NCI-H146 treated with DMSO at 0.1 percent for 48 hours (cell line): ENCODE measurements around the gene KRTAP9-7.
"Not testable (repeated sequence)": the region's sequence is repeated elsewhere in the genome, so short reads cannot be mapped to it uniquely, and the experiment has no call there.

Experiments used
- DNase-seq: peaks from one replicate; lab custom pipeline; 2025; ENCODE audit not compliant: unreplicated experiment; lab: John Stamatoyannopoulos, UW

Gene KRTAP9-7

GRCh38 chr17:41271323-41271722 is 4.2 kb upstream of the KRTAP9-7 start:
- not testable (repeated sequence) for DNase-seq

DNA sequence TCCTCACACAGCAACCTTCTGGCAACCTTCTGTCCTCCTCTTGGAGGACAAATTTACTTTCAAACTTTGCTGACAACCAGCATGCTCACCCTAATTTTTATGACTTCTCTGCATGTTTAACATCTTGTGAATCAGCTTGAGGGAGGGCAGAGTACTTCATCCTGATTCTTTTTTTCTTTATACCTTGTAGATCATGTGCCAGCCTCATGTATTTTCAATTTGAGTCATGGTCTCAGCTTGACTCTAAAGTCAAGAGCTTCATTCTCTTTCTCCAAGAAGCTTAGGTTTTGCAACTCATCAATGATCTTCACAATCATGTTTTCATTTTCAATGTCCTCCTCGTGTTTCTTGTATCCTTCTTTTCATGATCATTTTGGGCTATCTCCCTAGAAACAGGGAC is 3.6 kb upstream of the KRTAP9-7 start:
- no peak for DNase-seq

DNA sequence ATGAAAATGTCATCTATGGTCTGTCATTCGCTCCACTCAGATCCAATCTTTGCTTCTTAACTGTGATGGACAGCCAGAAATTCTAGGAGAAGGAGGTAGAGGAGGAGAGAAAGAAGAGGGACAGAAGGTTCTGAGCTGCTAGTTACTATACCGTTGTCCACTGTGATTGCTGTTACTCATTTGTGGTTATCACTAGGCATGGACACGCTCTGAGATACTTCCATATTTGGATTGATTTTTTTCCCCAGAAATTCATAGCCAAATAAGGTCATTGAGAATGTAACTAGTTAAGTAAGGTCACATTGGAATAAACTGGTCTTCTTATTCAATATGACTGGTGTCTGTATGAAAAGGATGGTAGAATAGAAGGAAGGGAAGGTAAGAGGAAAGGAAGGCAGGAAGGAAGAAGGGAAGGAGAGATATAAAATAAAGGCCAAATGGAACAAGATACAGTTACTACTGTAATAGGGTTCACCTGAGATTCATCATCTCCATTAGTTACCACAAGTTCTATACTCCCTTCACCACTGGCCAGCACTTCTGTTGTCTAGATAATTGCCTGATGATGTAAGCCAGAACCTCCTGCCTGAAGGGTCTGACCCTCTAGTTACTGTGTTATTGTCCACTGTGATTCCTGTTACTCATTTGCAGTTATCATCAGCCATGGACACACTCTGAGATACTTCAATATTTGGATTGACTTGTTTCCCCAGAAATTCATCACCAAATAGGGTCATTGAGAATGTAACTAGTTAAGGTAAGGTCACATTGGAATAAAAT is 2.9 kb downstream of the KRTAP9-7 start:
- no peak for DNase-seq

- DNase-seq: no peak
Measured at GRCh38 chr17:41284043-41284442, 8.5 kb downstream of the KRTAP9-7 start.

- no peak for DNase-seq
Measured at GRCh38 chr17:41284546-41284945, 9.0 kb downstream of the KRTAP9-7 start.

- no peak for DNase-seq
Measured at GRCh38 chr17:41287050-41287449, 11.6 kb downstream of the KRTAP9-7 start.

- DNase-seq: no peak
Measured at GRCh38 chr17:41294016-41294415, 18.5 kb downstream of the KRTAP9-7 start.

GRCh38 chr17:41296846-41297245 is 21.3 kb downstream of the KRTAP9-7 start:
- DNase-seq: no peak

GRCh38 chr17:41298458-41299135 is 23.1 kb downstream of the KRTAP9-7 start:
- no peak for DNase-seq

DNA sequence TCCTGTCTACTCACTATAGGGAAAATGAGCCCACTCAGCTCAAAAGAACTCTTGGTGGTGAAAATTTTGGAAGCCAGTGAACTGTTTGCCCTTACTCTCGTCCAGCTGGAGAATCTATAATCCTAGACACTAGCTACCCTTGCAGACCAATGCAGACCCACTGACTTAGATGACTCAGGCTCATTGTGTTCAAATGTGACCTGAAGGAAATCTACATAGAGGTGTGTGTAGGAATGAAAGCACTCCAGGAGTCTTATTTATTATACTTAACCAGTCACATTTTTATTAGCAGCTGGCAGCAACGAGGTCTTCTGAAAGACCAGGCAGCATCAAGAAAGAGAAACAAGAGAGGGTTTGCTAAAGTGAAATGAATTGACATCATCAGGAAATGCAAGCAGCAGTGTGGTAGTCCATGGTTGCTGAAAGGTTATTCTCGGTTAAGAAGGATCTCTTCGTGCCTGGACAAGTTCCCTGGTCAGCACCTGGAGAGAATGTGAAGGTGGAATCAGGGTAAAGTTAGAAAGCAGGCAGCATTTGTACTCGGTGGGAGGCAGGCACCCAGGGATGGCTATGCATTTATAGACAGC is 25.8 kb downstream of the KRTAP9-7 start:
- DNase-seq: no peak

DNA sequence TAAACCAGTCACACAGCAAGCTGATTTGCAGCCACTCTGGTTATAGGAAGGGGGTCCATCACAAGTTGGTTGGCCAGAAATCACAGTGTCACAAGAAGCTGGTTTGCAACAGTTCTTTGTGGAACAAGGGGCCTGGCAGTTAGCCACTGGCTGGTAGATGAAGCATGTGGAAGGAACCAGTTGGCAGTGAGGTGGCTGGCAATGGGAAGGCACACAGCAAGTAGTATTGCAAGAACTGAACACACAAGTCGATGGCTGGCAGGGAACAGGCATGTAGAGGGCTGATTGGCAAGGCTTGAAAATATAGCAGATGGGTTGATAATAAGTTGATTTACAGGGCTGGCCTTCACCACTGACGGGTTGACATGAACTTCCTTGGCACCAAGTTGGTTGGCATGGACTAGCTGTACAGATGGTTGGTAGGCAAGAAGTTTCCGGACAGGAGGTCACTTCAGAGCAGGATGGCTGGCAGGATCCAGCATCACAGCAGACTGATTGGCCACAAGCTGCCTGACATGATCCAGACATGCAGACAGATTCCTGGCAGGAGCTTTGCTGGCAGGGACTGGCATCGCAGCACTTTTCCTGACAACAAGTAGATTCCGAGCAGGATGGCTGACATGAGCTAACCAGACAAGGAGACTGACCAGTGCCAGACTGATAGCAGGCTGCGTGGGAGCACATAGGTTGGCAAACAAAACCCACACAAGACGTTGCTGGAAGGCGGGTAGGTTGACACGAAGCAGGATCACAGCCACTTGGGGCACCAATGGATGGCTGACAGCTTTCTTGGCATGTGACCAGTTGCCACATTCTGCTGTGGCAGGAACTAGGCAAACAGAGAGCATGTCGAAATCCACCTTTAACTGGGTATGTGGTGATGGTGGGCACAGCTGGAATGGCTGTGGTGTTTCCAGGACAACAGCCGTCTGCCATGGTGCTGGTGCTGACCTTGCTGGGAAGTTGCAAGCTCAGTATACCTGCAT is 26.7 kb downstream of the KRTAP9-7 start, which contains the start of gene KRTAP29-1:
KRTAP29-1 (minus strand) TSS at position 936 of the 986 bp plus-strand sequence; CDS start at position 936, 0 bp downstream.
- no peak for DNase-seq

GRCh38 chr17:41302981-41303380 is 27.5 kb downstream of the KRTAP9-7 start:
- DNase-seq: no peak

- no peak for DNase-seq
Measured at GRCh38 chr17:41304091-41304490, 28.6 kb downstream of the KRTAP9-7 start.

DNA sequence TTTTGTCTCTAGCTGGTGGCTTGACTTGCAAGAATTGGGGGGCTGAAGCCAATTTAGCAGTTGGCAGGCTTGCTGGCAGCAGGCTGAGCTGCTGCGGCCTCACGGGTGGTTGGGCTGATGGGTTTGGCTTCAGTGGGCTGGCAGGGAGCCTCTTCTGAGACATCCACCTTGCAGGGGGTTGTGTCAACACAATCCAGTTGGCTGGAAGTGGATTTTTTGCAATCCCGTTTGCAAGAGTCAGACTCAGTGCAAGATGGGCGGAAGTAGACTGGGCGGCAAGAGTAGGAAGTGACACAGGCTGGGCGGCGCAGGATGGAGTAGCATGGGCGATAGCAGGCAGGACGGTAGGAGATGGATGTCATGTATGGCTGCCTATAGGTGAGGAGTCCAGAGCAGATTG is 32.1 kb downstream of the KRTAP9-7 start:
- DNase-seq: no peak

DNA sequence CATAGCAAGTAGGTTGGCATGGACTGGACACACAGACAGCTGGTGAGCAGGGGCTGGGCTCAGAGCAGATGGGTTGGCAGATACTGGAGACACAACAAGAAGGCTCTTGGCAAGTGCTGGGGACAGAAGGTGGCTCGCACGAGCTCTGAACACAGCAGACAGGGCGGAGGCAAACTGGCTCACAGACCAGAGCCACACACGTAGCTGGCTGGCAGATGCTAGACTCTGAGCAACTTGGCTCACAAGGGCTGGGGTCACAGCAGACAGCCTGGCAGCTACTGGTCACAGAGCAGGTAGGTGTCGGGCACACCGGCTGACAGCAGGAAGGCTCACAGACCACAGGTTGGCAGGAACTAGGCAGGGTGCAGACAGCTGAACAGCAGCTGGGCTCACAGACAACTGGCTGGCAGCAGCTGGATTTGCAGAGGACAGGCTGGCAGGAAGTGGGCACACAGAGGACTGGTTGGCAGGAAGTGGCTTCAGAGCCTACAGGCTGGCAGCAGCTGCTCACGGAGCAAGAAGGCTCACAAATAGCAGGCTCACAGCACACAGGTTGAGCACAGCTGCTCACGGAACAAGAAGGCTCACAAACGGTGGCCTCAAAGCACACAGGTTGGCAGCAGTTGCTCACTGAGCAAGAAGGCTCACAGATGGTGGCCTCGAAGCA is 32.9 kb downstream of the KRTAP9-7 start:
- no peak for DNase-seq

DNA sequence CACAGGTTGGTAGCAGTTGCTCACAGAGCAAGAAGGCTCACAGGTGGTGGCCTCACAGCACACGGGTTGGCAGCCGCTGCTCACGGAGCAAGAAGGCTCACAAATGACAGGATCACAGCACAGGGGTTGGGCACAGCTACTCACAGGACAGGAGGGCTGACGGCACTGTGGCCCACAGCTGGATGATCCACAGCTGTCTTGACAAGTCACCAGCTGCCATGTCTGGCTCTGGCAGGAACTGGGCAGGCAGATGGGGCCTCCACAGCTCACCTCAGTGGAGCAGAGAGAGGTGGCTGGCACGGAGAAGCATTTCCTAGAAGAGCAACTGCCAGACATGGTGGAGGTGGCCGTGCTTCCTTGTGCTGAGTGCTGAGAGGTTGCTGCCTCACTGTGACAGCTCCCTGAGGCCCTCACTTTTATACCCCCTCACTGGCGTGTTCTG is 33.4 kb downstream of the KRTAP9-7 start, which contains the start of gene KRTAP16-1:
KRTAP16-1 (minus strand) TSS at position 392 of the 442 bp plus-strand sequence; CDS start at position 336, 56 bp downstream.
- no peak for DNase-seq

DNA sequence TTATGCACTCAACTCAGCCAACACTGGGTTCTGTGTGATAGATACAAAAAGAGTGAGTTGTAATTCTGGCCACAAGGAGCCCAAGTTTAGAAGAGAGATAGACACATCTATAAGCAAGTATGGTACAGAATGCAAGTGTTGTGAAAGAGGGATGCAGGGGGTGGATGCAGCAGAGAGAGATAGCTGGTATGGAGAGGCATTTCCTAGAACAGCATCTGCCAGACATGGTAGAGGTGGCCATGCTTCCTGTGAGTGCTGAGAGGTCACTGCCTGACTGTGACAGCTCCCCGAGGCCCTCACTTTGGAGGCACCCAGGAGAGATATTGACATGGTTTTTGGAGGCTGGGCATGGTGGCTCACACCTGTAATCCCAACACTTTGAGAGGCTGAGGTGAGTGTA is 35.6 kb downstream of the KRTAP9-7 start:
- DNase-seq: no peak

DNA sequence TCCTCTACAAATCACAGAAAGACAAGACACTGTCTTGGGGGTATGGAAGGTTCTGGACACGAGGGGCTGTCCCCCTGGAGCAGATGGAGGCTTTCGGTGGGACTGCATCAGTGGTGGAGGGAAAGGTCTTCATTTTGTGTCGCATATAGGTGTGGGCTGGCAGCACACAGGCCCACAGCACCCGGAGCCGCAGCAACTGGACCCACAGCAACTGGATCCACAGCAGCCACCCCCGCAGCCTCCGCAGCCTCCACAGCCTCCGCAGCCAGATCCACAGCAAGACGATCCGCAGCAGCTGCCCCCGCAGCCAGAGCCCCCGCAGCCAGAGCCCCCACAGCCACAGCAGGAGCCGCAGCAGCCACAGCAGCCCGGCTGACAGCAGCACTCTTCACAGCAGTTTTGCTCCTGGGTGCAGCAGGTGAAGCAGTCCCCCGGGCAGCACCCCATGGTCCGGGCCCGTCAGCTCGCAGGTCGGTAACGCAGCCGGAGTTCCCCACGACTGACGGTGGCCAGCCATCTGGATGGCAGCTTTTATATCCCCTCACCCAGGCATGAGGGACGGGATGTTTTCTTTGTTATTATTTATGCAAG is 39.8 kb downstream of the KRTAP9-7 start, which contains the start of gene KRTAP17-1:
KRTAP17-1 (minus strand) TSS at position 507 of the 591 bp plus-strand sequence; CDS start at position 447, 60 bp downstream.
- DNase-seq: no peak

GRCh38 chr17:41315814-41316445 is 40.4 kb downstream of the KRTAP9-7 start:
- DNase-seq: no peak
